DOHH2 (cell line): ENCODE measurements around the gene NLGN1.

Source experiments
- CTCF ChIP-seq: fragments of 200-600 bp; sonication (generic); IDR thresholded peaks from one replicate; pipeline ENCODE4 v1.5.1; 2014; ENCODE audit warnings: antibody characterized with exemption, mild to moderate bottlenecking, low read depth, low read length; ENCODE audit not compliant: poor library complexity, severe bottlenecking
- EZH2phosphoT487 ChIP-seq: fragments of 200-600 bp; sonication (generic); IDR thresholded peaks from 2 replicates; pipeline ENCODE4 v1.6.1; 2017; ENCODE audit warnings: borderline replicate concordance, mild to moderate bottlenecking, antibody characterized with exemption, low read length, moderate library complexity, mixed read lengths

- TF ChIP-seq CTCF (no peak), EZH2phosphoT487 (no peak)
Observed at GRCh38 chr3:174072675-174073074, 675.1 kb downstream of the NLGN1 start.
